ENCODE results near the gene PKNOX2.

The PKNOX2 gene

DNA sequence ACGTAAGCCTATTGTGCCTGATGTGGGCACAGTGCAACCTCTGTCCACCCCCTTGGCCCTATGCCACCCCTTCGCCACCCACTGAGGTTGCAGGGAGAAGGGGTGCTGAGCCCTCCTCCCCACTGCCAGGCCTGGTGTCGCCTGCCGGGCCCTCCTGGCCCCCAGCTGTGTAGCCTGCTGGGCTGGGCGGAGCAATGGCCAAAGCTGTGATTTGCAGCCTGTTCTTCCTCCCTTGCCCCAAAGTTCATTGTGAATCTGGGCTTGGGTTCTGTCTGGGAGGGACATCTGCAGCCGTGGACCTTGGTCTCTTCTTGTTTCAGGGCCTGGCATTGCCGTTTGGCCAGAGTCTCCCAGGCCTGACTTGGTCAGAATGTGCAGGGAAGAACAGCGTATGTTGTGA, 121.9 kb downstream of the PKNOX2 start:
- no peak for DNase-seq (ENCODE audit: low read depth)

DNA sequence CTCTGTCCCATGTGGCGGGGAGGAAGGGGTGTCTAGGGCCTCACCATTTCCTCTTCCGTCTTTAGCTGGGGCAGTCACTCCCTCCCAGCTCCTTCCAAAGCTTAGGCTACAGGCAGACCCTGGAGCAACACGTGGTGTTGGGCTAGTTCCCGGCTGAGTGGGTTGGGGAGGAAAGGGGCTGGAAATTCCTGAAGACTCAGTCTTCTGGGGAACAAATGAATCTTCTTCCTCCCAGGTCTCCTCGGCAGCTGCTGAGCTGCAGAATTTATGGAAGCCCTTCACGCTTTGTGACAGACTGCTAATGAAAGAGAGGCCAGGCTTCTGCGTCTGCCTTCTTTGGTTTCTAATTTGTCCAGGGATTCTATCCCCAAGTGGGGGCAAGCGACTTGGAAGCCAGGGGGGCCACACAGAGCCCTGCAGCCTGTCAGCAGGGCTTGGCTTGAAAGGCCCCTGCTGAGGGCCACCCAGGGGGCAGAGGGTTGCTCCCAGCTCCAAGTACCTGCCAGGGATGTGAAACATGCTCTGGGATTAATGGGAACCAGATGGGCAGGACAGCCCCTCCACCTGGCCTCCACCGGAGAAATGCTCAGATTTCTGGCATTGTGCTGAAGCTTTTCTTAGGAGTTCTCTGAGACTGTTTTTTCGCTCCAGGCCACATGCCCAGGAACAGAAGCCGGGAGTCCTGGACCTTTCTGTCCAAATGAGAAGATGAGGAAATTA, 123.1 kb downstream of the PKNOX2 start:
- no peak for DNase-seq (ENCODE audit: low read depth)

DNA sequence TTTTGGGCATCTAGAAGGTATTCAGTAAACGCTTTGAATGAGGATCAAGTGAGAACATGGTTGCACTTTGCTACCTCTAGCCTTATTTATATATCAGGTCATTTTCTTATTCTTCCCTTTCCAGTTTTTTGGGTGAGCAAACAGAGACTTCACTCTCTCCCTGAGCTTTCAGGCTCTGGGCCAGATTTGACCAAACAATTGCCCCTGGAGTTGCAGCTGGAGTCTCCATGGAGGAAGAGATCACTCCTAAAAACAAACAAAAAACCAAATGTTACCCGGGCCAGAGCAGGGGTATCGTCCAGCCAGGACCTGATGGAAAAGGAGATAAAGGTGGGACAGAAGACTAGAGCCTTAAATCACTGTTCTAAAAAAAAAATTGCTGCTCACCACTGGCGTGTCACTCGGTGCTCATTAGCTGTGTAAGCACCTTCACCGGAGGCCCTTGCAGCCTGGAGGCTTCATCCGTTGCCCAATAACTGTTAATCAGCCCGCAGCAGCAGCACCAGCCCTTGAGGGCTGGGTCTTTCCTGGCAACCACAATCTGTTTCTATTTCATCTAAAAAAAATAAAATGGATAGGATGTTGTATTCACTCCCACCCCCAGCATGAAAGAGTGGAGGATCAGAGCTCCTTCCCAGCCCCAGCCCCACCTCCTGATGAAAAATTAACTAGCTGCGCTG, 125.0 kb downstream of the PKNOX2 start:
- DNase-seq (ENCODE audit: low read depth), result no peak

DNA sequence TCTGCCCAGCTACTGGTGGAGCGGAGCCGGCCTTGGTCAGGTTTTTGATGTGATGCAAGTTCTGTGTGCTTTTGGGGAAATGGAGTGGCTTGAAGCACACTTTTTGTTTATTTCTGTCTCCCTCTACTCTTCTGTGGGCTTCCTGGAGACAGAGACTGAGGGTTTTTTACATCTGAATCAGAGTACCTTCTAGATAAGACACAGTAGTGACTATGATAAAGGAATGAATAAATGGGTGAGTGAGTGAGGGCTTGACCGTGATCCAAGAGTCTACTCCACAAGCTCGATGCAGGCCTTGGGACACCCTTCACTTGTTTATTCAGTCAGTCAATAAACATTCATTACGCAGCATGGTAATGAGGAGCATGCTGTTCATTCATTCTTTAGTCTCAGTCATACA, 125.7 kb downstream of the PKNOX2 start:
- no peak for DNase-seq (ENCODE audit: low read depth)

DNA sequence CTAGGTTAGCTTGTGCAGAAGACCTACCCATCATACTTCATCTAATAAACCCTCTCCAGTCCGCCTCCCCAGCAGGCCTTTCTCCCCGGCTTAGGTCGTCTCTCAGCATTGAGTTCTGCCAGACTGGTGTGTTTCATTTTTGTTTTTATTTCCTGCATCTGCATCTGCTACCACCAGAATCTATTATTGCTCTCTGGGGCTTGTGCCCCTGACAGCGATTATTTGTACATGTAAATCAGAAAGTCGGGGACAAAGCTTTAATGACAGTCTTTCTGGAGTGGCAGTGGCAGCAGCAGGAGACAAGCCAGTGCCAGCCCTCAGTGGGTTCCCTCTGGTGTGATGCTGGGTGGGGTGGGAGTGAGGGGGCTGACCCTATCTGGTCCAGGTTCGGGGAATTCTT, 127.5 kb downstream of the PKNOX2 start:
- no peak for DNase-seq (ENCODE audit: low read depth)

DNA sequence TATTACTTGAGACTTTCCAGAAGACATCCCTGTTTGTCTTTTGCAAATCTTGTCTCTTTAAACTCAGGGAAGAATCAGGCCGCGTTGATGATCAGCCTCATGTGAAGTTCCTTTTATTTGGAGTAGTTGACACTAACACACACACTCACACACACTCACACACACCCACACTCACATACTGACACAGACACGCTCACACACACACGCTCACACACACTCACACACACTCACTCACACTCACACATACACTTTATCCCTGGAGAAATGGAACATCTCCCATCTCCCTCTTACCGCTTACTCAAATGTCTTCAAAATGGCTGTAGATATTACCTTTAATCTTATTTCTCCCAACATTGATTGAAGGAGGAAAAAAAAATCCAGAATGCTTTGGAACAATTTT, 129.0 kb downstream of the PKNOX2 start:
- DNase-seq (ENCODE audit: low read depth), result no peak

DNA sequence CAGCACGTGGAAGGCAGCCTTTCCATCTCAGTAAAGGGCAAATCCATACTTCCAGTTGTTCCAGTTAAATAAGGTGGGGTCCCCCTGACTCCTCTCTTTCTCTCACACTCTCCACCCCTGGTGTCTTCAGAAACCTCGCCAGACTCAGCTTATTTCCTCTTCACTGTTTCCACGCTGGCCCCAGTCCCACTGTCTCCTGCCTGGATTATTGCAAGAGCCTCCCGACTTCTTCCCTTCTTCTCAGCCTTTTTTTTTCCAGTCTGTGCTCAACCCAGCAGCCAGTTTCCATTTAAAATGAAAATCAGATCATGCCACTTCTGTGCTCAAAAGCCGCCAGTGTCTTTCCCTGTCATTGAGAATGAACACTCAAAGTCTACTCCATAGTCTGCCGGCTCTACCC, 131.4 kb downstream of the PKNOX2 start:
- no peak for DNase-seq (ENCODE audit: low read depth)

DNA sequence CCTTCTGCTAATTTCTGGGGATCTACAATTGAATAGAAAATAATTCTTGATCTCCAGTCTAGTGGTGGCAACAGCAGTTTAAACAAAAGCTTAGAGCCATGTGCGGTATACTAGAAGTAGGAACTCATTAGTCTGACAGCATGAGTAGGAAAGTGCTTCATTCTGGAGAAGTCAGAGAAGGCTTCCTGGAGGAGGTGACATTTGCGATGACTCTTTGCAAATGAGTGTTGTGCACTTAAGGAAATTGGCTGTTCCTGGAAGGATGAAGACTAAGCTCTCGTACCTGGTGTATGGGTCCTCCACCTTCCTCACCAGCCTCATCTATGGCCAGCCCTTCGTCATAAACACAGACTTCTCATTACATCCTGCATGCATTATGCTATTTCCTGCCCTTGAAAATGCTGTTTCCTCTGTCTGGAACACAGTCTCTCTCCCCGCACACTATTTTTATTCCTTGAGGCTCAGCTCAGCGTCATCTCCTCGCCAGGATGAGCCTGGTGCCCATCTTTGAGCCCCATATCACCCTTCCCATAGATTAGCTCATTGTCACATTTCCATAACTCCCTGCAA, 132.9 kb downstream of the PKNOX2 start:
- no peak for DNase-seq (ENCODE audit: low read depth)

DNA sequence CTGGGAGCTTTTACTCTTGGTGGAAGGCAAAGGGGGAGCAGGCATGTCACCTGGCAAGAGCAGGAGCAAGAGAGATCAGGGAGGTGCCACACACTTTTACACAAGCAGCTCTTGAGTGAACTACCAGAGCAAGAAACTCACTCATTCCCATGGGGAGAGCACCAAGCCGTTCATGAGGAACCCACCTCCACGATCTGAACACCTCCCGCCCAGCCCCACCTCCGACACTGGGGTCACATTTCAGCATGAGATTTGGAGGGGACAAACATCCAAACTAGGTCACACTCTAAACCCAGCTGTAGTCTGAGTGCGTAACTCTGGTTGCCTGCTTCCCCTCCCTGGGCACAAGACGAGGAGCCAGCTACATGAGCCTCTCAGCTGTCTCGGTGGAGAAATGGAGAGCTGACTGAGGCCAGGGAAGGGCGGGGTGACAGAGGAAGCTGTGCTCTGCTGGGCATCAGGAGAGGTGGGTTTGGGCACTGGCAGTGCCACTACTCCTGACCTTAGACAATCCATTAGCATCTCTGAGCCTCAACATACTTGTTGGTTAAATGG, 134.6 kb downstream of the PKNOX2 start:
- DNase-seq (ENCODE audit: low read depth), result no peak

DNA sequence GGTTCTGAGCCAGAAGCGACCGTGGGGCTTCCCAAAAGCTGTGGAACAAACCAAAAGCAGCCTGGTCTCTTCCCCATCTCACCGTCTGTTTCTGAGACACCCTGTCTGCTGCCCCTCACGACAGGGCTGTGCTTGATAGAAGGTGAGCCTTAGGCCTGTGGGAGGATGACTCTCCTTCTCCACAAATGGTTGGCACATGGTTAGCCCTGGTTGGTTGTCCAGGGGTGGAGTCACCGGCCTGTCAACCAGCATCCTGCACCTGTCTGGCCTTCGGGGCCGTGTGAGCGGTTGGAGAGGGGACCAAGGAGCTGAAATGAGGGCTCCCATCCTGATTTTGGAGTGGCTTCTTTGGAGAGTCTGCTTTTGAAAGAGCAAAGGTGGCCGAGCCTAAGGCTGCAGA, 135.3 kb downstream of the PKNOX2 start:
- DNase-seq (ENCODE audit: low read depth), result no peak

DNA sequence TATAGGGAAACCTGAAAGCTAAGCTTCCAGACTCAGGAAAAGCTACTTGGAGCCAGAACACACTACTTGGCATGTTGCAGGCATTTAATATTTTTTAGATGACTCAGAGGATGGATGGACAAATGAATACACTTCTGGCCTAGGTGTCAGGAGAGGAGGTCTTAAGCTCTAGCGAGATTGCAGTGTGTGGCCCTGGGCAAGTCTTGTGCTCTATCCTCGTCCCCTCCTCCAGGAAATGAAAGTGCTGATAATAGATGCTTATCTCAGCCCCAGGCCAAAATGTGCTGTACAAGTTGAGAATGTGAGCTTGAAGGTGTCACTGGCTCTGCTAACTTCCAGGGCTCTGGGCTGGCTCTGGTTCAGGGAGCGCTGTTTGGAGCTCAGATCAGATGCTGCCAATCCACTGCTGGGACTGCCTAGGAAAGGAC, 136.3 kb downstream of the PKNOX2 start:
- DNase-seq (ENCODE audit: low read depth), result no peak

DNA sequence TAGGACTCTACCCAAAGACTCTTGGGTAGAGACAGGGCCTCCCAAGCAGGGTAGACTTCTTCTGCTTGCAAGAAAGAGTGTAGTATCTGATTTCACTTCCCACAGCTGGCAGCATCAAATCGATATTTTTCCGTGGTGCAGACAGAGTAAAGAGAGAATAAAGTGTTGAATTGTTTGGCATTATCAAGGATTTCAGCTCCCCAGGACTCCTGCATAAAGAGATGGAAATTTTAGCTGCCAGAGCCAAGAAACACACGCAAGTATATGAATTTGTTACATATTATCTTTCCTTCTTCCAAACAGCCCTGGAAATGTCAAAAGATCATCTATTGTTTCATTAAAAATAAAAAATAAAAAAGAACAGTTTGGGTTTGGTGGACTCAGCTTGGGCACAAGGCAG, 136.8 kb downstream of the PKNOX2 start:
- DNase-seq (ENCODE audit: low read depth), result no peak

DNA sequence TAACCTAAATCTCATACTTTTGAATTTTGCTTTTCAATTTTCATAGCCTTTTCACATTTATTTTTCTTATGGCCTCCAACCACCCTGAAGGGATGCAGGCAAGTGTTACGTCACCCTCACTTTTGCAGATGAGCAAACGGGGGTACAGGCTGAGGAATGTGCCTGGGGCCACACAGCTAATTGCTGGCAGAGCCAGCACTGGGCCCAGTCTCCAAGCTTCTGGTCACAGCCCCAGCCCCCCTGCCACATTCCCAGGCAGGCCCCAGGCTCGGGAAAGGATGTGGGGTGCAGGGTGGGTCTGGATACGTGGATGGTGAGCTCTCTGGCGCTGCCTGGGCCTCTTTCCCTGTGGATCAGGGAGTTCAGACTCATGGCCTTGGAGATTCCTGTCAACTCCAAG, 138.6 kb downstream of the PKNOX2 start:
- DNase-seq (ENCODE audit: low read depth), result no peak

DNA sequence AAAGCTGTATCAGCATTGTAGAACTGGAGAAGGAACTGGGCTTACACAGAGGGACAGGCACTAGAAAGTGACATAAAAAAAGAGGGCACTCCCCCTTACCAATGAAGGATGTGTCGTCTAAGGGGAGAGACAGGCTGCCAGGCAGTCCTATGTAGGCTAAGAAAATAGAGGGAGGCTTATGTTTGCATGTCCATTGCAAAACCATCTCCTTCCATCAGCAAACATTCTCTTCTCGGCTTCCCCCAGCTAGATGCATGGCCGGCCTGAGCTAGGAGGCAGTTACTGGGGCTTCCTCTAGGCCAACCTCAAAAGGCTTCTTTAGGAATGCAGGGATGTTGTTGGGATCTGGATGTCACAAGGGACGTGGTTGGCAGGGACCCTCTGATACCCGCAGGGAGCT, 139.1 kb downstream of the PKNOX2 start:
- DNase-seq (ENCODE audit: low read depth), result no peak

DNA sequence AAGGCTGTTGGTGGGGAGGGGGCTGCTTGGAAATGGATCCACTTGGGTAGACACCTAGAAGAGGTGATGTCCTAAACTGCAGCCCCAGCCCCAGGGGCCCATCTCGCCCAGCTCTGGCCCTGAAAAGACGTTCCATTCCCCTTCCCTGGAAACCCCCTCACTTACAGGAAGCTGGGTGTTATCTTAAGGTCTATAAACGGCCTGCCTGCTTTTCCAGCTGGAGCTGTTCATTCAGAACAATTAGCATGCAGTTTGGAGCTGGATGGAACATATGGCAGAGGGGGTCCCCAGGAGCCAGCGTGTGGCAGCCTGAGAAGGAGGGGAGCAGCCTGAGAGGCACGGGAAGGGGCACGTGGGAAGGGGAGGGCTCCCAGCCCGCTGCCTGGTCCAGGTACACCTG, 139.6 kb downstream of the PKNOX2 start:
- DNase-seq (ENCODE audit: low read depth), result no peak

DNA sequence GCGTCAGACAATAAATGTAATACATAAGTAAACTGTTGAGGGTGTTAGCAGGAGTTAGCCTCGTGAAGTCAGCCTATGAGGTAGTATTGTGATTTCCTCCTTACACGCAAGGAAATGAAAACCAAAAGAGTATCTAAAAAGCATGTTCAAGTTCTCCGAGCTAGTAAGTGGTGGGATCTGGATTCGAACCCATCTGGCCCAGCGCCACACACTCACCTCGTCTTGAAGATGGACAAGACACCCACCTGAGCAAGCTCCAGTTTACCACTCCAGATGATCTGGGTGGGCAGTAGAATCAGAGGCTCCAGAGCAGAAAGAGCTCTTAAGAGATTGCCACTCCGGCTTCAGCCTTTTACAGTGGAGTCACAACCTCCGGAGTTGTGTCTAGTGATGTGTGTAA, 140.3 kb downstream of the PKNOX2 start:
- DNase-seq (ENCODE audit: low read depth), result no peak

DNA sequence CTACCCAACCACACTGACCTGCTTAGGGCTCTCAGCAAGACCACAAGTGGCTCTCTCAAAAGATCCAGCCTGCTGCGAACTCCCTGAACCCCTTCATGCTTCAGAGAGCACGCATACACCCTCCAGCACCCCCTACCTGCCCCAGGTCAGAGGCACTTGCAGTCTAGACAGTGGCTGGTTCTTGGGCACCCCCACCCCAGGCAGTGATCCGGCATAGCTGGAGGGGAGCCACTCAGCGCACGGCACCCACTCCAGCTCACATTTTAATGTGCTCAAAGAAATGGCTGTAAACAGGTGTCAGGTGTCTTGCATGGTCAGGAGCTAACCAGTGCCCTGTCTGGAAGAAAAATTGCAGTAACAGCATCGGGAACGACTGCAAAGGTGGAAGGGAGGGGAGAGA, 140.8 kb downstream of the PKNOX2 start:
- no peak for DNase-seq (ENCODE audit: low read depth)

DNA sequence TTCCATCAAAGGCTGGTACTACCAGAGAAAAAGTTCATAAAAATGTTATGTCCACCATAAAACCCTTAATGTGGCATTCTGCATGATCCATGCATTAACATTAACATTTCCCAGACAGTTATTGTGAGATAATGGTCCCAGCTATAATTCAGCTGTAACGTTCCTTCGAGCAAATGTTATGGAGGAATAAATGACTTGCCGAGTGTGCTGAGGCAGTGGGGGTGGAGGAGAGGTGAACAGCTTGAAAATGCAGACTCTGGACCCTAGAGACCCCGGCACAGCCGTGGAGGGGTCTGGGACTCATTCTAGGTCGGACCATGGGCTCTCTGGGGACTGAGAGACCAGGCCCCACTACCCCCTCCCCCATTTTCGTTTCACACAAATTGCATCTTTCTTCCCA, 141.9 kb downstream of the PKNOX2 start:
- no peak for DNase-seq (ENCODE audit: low read depth)

DNA sequence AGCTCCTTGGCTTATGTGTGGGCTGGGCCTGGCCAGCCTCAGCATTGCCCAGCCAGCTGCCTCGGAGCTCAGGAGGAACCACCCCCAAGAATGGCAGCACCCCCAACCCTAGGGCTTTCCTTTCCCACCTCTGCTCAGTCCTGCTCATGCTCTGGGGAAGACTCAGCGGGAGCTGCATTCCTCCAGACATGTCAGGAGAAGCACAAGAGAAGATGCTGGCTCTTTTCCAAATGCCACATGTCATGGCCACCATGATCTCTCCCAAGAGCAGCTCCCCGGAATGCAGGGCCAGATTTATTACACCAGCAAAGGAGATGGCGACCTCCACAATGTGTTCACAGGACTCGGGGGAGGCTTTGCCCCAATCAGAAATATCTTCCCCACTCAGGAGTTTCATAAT, 143.7 kb downstream of the PKNOX2 start:
- no peak for DNase-seq (ENCODE audit: low read depth)

DNA sequence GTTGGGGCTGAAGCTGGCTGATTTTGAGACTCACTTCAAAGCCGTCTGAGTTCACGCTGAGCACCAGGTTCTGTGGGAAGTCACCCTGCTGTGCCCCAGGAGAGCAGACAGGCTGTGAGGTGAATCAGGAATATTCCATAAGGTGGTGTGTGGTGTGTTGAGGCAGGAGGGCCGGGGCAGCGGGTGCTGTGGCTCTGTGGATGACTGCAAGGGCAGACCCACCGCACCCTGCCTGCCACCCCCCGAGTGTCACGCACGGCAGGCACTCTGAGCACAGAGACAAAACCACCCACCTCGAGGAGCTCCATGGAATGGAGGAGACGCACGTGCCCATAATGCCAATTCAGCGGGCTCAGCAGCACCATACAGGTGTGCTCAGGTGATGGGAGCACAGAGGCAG, 147.8 kb downstream of the PKNOX2 start:
- DNase-seq (ENCODE audit: low read depth), result no peak

DNA sequence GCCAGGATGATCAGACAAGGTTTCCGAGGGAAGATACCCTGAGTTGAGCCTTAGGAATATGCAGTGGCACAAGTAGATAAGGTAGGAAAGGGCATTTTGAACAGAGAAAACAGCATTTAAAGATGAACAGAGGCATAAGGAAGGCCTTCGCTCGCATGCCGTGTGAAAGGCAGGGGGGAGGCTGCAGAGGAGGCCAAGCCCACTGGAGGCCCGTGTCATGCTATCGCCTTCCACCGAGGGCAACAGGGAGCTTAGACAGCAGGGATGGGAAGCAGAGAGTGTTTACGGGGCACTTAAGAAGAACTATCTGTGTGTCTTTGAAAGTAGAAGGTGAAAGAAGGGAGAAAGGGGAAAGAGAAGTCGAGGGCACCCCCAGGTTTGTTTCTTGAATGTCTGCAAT, 148.3 kb downstream of the PKNOX2 start:
- no peak for DNase-seq (ENCODE audit: low read depth)

DNA sequence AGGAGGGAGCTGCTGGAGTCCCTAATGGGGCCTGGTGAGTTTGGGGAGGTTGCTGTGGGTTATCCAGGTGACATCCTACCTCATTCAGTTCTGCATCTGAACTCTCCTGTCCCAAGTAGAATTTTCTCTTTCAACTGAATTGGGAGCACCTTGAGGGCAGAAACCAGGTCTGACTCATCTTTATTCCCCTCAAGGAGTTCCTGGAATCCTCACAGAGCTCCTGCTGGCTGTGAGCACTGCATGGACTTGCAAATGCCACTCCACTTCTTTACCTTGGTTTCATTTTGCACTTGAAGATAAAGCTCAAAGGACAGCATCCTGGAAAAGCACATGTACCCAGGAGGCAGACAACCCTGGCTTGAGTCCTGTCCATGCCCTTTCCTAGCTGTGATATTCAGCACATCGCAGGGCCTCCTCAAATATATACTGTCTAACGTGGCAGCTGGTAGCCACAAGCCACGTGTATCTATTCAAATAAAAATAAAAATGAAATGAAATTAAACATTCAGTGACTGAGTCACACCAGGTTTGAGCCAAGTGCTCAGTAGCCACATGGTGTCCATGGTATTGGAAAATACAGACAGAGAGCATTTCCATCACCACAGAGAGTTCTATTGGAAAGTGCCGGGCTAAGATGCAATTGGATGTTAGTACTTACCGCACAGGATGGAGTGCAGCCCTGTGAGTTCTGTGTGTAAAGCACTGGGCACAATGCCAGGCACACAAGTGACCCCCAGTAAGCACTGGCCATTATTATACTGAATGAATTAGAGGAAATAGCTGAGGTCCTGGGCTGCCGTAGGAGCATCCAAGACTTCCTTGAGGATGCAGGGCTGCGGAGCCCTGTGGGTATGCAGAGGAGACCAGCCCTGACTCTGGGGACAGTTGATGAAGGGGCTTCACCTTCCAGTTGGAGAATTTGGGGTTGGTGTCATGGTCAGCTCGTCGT, 149.0 kb downstream of the PKNOX2 start:
- no peak for DNase-seq (ENCODE audit: low read depth)
